ENCODE results near the gene ADD3. TPM values are rescaled to one million over a fixed set of nuclear protein-coding genes. Genes with fewer than 3 reads are reported as not detected.

The ADD3 gene
- total and polyA plus RNA-seq, 2 donors from 2014 or later = 56.9 to 79.2 TPM

GRCh38 chr10:109987452-109988211 lies 20.2 kb upstream of the ADD3 start:
- no peak for TF ChIP-seq CTCF (IDR thresholded peaks at IDR 0.05; ENCODE audit: borderline replicate concordance, extremely low read depth, insufficient read depth)
- no peak for FAIRE-seq
- Histone ChIP-seq H3K4me3 (ENCODE audit: low read length in 3 of 3) (no peak overlapping the region), H3K9me3 (ENCODE audit: control insufficient read depth in 2 of 3, insufficient read depth in 1 of 3, low read length in 3 of 3) (no peaks in the 10 kb centered on the region), H3K9ac (ENCODE audit: low read length in 3 of 3) (no peak overlapping the region), H3K4me1 (ENCODE audit: control insufficient read depth in 2 of 3, insufficient read depth in 2 of 3, low read depth in 1 of 3, low read length in 3 of 3) (peaks cover 0 to 1% (median 0%) of the 10 kb centered on the region in 3 donors), H3K27me3 (ENCODE audit: control insufficient read depth, insufficient read depth, low read length) (no peaks in the 10 kb centered on the region), H3K27ac (ENCODE audit: low read depth in 2 of 2, low read length in 2 of 2) (no peak overlapping the region), H3K36me3 (ENCODE audit: control insufficient read depth in 2 of 3, insufficient read depth in 3 of 3, low read length in 3 of 3) (no peaks in the 10 kb centered on the region)
- DNase-seq = no peak
- intact Hi-C loops (cut with DNase I) = no loop called here

GRCh38 chr10:109988212-109988596 lies 19.6 kb upstream of the ADD3 start:
- Histone ChIP-seq H3K36me3 (ENCODE audit: control insufficient read depth in 2 of 3, insufficient read depth in 3 of 3, low read length in 3 of 3) (no peaks in the 10 kb centered on the region), H3K9ac (ENCODE audit: low read length in 3 of 3) (no peak overlapping the region), H3K9me3 (ENCODE audit: control insufficient read depth in 2 of 3, insufficient read depth in 1 of 3, low read length in 3 of 3) (no peaks in the 10 kb centered on the region), H3K27ac (ENCODE audit: low read depth in 2 of 2, low read length in 2 of 2) (no peak overlapping the region), H3K27me3 (ENCODE audit: control insufficient read depth, insufficient read depth, low read length) (no peaks in the 10 kb centered on the region), H3K4me1 (ENCODE audit: control insufficient read depth in 2 of 3, insufficient read depth in 2 of 3, low read depth in 1 of 3, low read length in 3 of 3) (no peaks in the 10 kb centered on the region), H3K4me3 (ENCODE audit: low read length in 3 of 3) (no peak overlapping the region)
- intact Hi-C loops (cut with DNase I) = no loop called here
- no peak for TF ChIP-seq CTCF (IDR thresholded peaks at IDR 0.05; ENCODE audit: borderline replicate concordance, extremely low read depth, insufficient read depth)
- DNase-seq = no peak
- FAIRE-seq = no peak

- H3K9ac ChIP-seq (ENCODE audit: low read length in 3 of 3) = no peak overlapping the region
- no peak overlapping the region for H3K4me3 ChIP-seq (ENCODE audit: low read length in 3 of 3)
- no peak for FAIRE-seq
- DNase-seq = no peak
- intact Hi-C loops (cut with DNase I) = no loop called here
- no peak overlapping the region for H3K27ac ChIP-seq (ENCODE audit: low read depth in 2 of 2, low read length in 2 of 2)
- H3K36me3 ChIP-seq (ENCODE audit: control insufficient read depth in 2 of 3, insufficient read depth in 3 of 3, low read length in 3 of 3) = no peaks in the 10 kb centered on the region
- H3K9me3 ChIP-seq (ENCODE audit: control insufficient read depth in 2 of 3, insufficient read depth in 1 of 3, low read length in 3 of 3) = no peaks in the 10 kb centered on the region
- no peak for TF ChIP-seq CTCF (IDR thresholded peaks at IDR 0.05; ENCODE audit: borderline replicate concordance, extremely low read depth, insufficient read depth)
- peaks cover 0 to 11% (median 3%) of the 10 kb centered on the region in 3 donors for H3K4me1 ChIP-seq (ENCODE audit: control insufficient read depth in 2 of 3, insufficient read depth in 2 of 3, low read depth in 1 of 3, low read length in 3 of 3)
- H3K27me3 ChIP-seq (ENCODE audit: control insufficient read depth, insufficient read depth, low read length) = no peaks in the 10 kb centered on the region
Observed at GRCh38 chr10:109991266-109991855, 16.4 kb upstream of the ADD3 start.
